PC-3 (cell line): ENCODE data around the gene PFKFB3.

Experiments
- EZH2phosphoT487 ChIP-seq: fragments of 300-600 bp; sonication (generic); IDR thresholded peaks from 2 replicates; pipeline ENCODE4 v1.6.1; 2018; ENCODE audit warnings: mild to moderate bottlenecking, antibody characterized with exemption, low read length, borderline replicate concordance
- TF ChIP-seq, protein P1 (sequence below): fragments of 300-600 bp; sonication (generic); conservative IDR thresholded peaks from 2 replicates; pipeline ENCODE4 v1.5.1; 2017; ENCODE audit warnings: antibody characterized with exemption, low read depth, mild to moderate bottlenecking, low read length

DNA sequence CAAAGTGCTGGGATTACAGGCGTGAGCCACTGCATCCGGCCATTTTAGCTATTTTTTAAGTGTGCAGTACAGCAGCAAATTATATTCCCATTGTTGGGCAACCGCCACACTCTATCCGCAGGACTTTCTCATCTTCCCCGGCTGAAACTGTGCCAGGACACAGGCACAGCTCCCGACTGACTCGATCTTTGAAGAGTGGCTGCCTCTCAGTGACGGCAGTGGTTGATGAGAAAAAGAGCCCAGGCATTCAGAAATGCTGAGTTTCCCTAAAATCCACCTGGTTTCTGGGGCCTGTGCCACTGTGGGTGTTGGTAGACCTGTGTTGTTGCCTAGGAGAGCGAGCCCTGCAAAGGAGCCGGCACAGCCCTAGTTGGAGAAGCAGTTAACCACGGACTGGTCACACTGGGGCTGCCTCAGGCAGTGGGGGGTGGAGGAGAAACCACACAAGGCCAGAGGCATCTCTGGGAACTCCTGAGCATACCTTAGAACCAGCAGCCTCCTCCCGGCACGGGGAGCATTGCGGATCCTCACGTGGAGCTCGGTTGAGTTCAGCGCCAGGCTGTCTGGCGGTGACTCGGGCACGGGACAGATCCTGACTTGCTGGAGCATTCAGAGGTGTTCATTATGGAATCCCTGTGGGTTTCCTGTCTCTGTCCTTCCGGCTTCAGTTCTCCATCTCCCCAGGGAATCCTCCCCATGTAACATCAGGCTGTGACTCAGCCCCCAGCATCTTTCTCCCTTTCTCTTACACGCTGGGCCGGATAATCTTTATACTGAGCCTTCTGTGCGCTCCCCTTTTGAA is 16.2 kb downstream of the PFKFB3 start:
- TF ChIP-seq, protein P1, sequence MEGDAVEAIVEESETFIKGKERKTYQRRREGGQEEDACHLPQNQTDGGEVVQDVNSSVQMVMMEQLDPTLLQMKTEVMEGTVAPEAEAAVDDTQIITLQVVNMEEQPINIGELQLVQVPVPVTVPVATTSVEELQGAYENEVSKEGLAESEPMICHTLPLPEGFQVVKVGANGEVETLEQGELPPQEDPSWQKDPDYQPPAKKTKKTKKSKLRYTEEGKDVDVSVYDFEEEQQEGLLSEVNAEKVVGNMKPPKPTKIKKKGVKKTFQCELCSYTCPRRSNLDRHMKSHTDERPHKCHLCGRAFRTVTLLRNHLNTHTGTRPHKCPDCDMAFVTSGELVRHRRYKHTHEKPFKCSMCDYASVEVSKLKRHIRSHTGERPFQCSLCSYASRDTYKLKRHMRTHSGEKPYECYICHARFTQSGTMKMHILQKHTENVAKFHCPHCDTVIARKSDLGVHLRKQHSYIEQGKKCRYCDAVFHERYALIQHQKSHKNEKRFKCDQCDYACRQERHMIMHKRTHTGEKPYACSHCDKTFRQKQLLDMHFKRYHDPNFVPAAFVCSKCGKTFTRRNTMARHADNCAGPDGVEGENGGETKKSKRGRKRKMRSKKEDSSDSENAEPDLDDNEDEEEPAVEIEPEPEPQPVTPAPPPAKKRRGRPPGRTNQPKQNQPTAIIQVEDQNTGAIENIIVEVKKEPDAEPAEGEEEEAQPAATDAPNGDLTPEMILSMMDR: no peak
- no peak for TF ChIP-seq EZH2phosphoT487
